ENCODE results near the gene PLBD2. TPM values are rescaled to one million over a fixed set of nuclear protein-coding genes. Genes with fewer than 3 reads are reported as not detected.

The PLBD2 gene
- total RNA-seq, 1 donor from 2014 or later = 102 TPM

GRCh38 chr12:113378291-113378690 lies 19.9 kb downstream of the PLBD2 start:
- no peaks in the 10 kb centered on the region for H3K9me3 Mint-ChIP-seq (ENCODE audit: low read depth)
- no peak for DNase-seq (ENCODE audit: low spot score)
- peaks cover 24% of the 10 kb centered on the region for H3K36me3 Mint-ChIP-seq (ENCODE audit: low read depth)
- H3K27ac Mint-ChIP-seq (ENCODE audit: unreplicated experiment) = no peak overlapping the region
- TF ChIP-seq CTCF (IDR thresholded peaks at IDR 0.05) = peak; percentile 32
- H3K4me1 Mint-ChIP-seq (ENCODE audit: low read depth) = no peaks in the 10 kb centered on the region
- H3K27me3 Mint-ChIP-seq (ENCODE audit: low read depth) = no peaks in the 10 kb centered on the region
- H3K4me3 Mint-ChIP-seq (ENCODE audit: unreplicated experiment) = no peak overlapping the region

- Mint-ChIP-seq H3K9me3 (ENCODE audit: low read depth) (no peaks in the 10 kb centered on the region), H3K27me3 (ENCODE audit: low read depth) (no peaks in the 10 kb centered on the region), H3K4me3 (ENCODE audit: unreplicated experiment) (no peak overlapping the region), H3K4me1 (ENCODE audit: low read depth) (no peaks in the 10 kb centered on the region), H3K27ac (ENCODE audit: unreplicated experiment) (no peak overlapping the region), H3K36me3 (ENCODE audit: low read depth) (peaks cover 18% of the 10 kb centered on the region)
- TF ChIP-seq CTCF (IDR thresholded peaks at IDR 0.05) = no peak
- no peak for DNase-seq (ENCODE audit: low spot score)
Measured at GRCh38 chr12:113381220-113381619, 22.8 kb downstream of the PLBD2 start.

- no peak overlapping the region for H3K27ac Mint-ChIP-seq (ENCODE audit: unreplicated experiment)
- peaks cover 18% of the 10 kb centered on the region for H3K36me3 Mint-ChIP-seq (ENCODE audit: low read depth)
- DNase-seq (ENCODE audit: low spot score) = no peak
- no peak for TF ChIP-seq CTCF (IDR thresholded peaks at IDR 0.05)
- H3K4me3 Mint-ChIP-seq (ENCODE audit: unreplicated experiment) = no peak overlapping the region
- H3K27me3 Mint-ChIP-seq (ENCODE audit: low read depth) = no peaks in the 10 kb centered on the region
- no peaks in the 10 kb centered on the region for H3K9me3 Mint-ChIP-seq (ENCODE audit: low read depth)
- H3K4me1 Mint-ChIP-seq (ENCODE audit: low read depth) = no peaks in the 10 kb centered on the region
Measured at GRCh38 chr12:113382206-113382605, 23.8 kb downstream of the PLBD2 start.

- H3K9me3 Mint-ChIP-seq (ENCODE audit: low read depth) = no peaks in the 10 kb centered on the region
- no peak overlapping the region for H3K27ac Mint-ChIP-seq (ENCODE audit: unreplicated experiment)
- no peak for DNase-seq (ENCODE audit: low spot score)
- H3K27me3 Mint-ChIP-seq (ENCODE audit: low read depth) = no peaks in the 10 kb centered on the region
- H3K4me3 Mint-ChIP-seq (ENCODE audit: unreplicated experiment) = no peak overlapping the region
- TF ChIP-seq CTCF (IDR thresholded peaks at IDR 0.05) = no peak
- peaks cover 22% of the 10 kb centered on the region for H3K36me3 Mint-ChIP-seq (ENCODE audit: low read depth)
- no peaks in the 10 kb centered on the region for H3K4me1 Mint-ChIP-seq (ENCODE audit: low read depth)
Measured at GRCh38 chr12:113384778-113385177, 26.4 kb downstream of the PLBD2 start.

- no peaks in the 10 kb centered on the region for H3K27me3 Mint-ChIP-seq (ENCODE audit: low read depth)
- H3K36me3 Mint-ChIP-seq (ENCODE audit: low read depth) = peaks cover 22% of the 10 kb centered on the region
Measured at GRCh38 chr12:113385282-113385882, 27.0 kb downstream of the PLBD2 start.

More at GRCh38 chr12:113385282-113385882, 27.0 kb downstream of the PLBD2 start:
- no peak overlapping the region for H3K4me3 Mint-ChIP-seq (ENCODE audit: unreplicated experiment)
- H3K27ac Mint-ChIP-seq (ENCODE audit: unreplicated experiment) = no peak overlapping the region
- no peaks in the 10 kb centered on the region for H3K4me1 Mint-ChIP-seq (ENCODE audit: low read depth)
- no peak for TF ChIP-seq CTCF (IDR thresholded peaks at IDR 0.05)
- DNase-seq (ENCODE audit: low spot score) = no peak
- no peaks in the 10 kb centered on the region for H3K9me3 Mint-ChIP-seq (ENCODE audit: low read depth)

Data from chondrocyte (in vitro differentiated cells).